Liver (tissue), 9 donors: ENCODE data around the gene KRTAP9-9. TPM values are rescaled to one million over a fixed set of nuclear protein-coding genes. Genes with fewer than 3 reads are reported as not detected.
"Not testable (repeated sequence)": the region's sequence is repeated elsewhere in the genome, so short reads cannot be mapped to it uniquely, and the experiment has no call there.

Source experiments
- DNase-seq: peaks from one replicate; pipeline ENCODE4 v3.0.0-alpha.2; 2017; ENCODE audit warnings: low spot score
- H3K27ac ChIP-seq, 2 donors: one replicate each; pipeline ENCODE4 v1.7.0; 2013; ENCODE audit warnings: inconsistent platforms in 2 of 2, low read length in 2 of 2, control low read depth in 1 of 2, low read depth in 1 of 2, mild to moderate bottlenecking in 1 of 2
- H3K27me3 ChIP-seq, 4 donors: one replicate each; pipeline versions ENCODE4 v1.6.1 to v1.7.0; 2013; ENCODE audit warnings: low read length in 3 of 4, inconsistent platforms in 1 of 4, mild to moderate bottlenecking in 1 of 4, moderate library complexity in 1 of 4; ENCODE audit not compliant: control insufficient read depth in 4 of 4, insufficient read depth in 4 of 4
- H3K36me3 ChIP-seq, 4 donors: one replicate each; pipeline versions ENCODE4 v1.6.1 to v1.7.0; 2013; ENCODE audit warnings: low read length in 3 of 4, mild to moderate bottlenecking in 3 of 4, low read depth in 1 of 4, moderate library complexity in 1 of 4; ENCODE audit not compliant: control insufficient read depth in 4 of 4, insufficient read depth in 3 of 4
- H3K4me1 ChIP-seq, 4 donors: one replicate each; pipeline versions ENCODE4 v1.6.1 to v1.7.0; 2013; ENCODE audit warnings: low read length in 3 of 4, mild to moderate bottlenecking in 3 of 4, moderate library complexity in 1 of 4; ENCODE audit not compliant: control insufficient read depth in 4 of 4, insufficient read depth in 4 of 4
- H3K4me3 ChIP-seq, 3 donors: one replicate each; pipeline versions ENCODE4 v1.6.1 to v1.7.0; 2013; ENCODE audit warnings: low read length in 3 of 3, control low read depth in 1 of 3, low read depth in 1 of 3, mild to moderate bottlenecking in 1 of 3
- H3K9ac ChIP-seq, 2 donors: one replicate each; pipeline ENCODE4 v1.7.0; 2013; ENCODE audit warnings: low read length in 2 of 2, mild to moderate bottlenecking in 2 of 2, moderate library complexity in 2 of 2, control low read depth in 1 of 2, low read depth in 1 of 2
- H3K9me3 ChIP-seq, 4 donors: one replicate each; pipeline versions ENCODE4 v1.6.1 to v1.7.0; 2013; ENCODE audit warnings: low read length in 3 of 4; ENCODE audit not compliant: control insufficient read depth in 4 of 4
- EGR1 ChIP-seq, 2 donors: IDR thresholded peaks; 2 replicates each; pipeline ENCODE4 v1.6.1; 2016 to 2018; ENCODE audit warnings: antibody characterized with exemption in 2 of 2, low read depth in 2 of 2
- FOXA1 ChIP-seq: IDR thresholded peaks from 2 replicates; pipeline ENCODE4 v1.6.1; 2016; ENCODE audit warnings: antibody characterized with exemption
- GABPA ChIP-seq, 2 donors: IDR thresholded peaks in 1 of 2; conservative IDR thresholded peaks in 1 of 2; 2 replicates each; pipeline ENCODE4 v1.6.1; 2016; ENCODE audit warnings: antibody characterized with exemption in 2 of 2, mild to moderate bottlenecking in 1 of 2, moderate library complexity in 1 of 2
- HNF4A ChIP-seq, 2 donors: conservative IDR thresholded peaks; 2 replicates each; pipeline ENCODE4 v1.6.1; 2016; ENCODE audit warnings: antibody characterized with exemption in 2 of 2, mild to moderate bottlenecking in 2 of 2
- HNF4G ChIP-seq: IDR thresholded peaks from 2 replicates; pipeline ENCODE4 v1.6.1; 2016; ENCODE audit warnings: antibody characterized with exemption
- JUND ChIP-seq, 2 donors: IDR thresholded peaks; 2 replicates each; pipeline ENCODE4 v1.6.1; 2016; ENCODE audit warnings: antibody characterized with exemption in 2 of 2
- NR2F2 ChIP-seq: IDR thresholded peaks from 2 replicates; pipeline ENCODE4 v1.6.1; 2016; ENCODE audit warnings: antibody characterized with exemption
- RAD21 ChIP-seq, 2 donors: IDR thresholded peaks; 2 replicates each; pipeline ENCODE4 v1.6.1; 2016; ENCODE audit warnings: antibody characterized with exemption in 2 of 2, mild to moderate bottlenecking in 2 of 2
- RXRA ChIP-seq, 2 donors: IDR thresholded peaks; 2 replicates each; pipeline ENCODE4 v1.6.1; 2017 to 2018; ENCODE audit warnings: antibody characterized with exemption in 2 of 2, mild to moderate bottlenecking in 1 of 2
- SP1 ChIP-seq: IDR thresholded peaks from 2 replicates; pipeline ENCODE4 v1.6.1; 2018; ENCODE audit warnings: antibody characterized with exemption, mild to moderate bottlenecking
- TAF1 ChIP-seq: conservative IDR thresholded peaks from 2 replicates; pipeline ENCODE4 v1.6.1; 2016; ENCODE audit warnings: antibody characterized with exemption, mild to moderate bottlenecking
- YY1 ChIP-seq: IDR thresholded peaks from 2 replicates; pipeline ENCODE4 v1.6.1; 2016; ENCODE audit warnings: antibody characterized with exemption, mild to moderate bottlenecking
- WGBS: extraction: QIAGEN DNeasy Blood & Tissue Kit; methylation state at CpG from one replicate; pipeline ENCODE4 v1.1.7; 2013; 5-methylcytosine and 5-hydroxymethylcytosine counted together
- polyA plus RNA-seq, 2 donors: library from polyadenylated mRNA; stranded (reverse) in 1 of 2; unstranded in 1 of 2; fragments of 200-250 nt in 1 of 2; fragments of >200 nt in 1 of 2; fragmentation: Nextera tagmentation in 1 of 2; extraction: Ambion mirVana in 1 of 2; gene quantifications; one replicate each; pipeline versions ENCODE4 v1.2.1 to v1.2.3, GENCODE V29; 2013 to 2015
- total RNA-seq, 2 donors: library from RNA; depleted of rRNA; stranded (reverse); fragments of >200 nt; gene quantifications; one replicate each; pipeline ENCODE4 v1.2.3, GENCODE V29; 2014
- TF ChIP-seq, protein P1 (sequence below): IDR thresholded peaks from 2 replicates; pipeline ENCODE4 v1.6.1; 2016; ENCODE audit warnings: antibody characterized with exemption
- TF ChIP-seq, protein P2 (sequence below): IDR thresholded peaks from 2 replicates; pipeline ENCODE4 v1.6.1; 2016; ENCODE audit warnings: antibody characterized with exemption
- TF ChIP-seq, protein P3 (sequence below): IDR thresholded peaks from 2 replicates; pipeline ENCODE4 v1.6.1; 2016; ENCODE audit warnings: antibody characterized with exemption
- TF ChIP-seq, protein P4 (sequence below): fragments of 150-350 bp; IDR thresholded peaks from 2 replicates; pipeline ENCODE4 v1.5.1; 2017; ENCODE audit warnings: improper control_type of control experiment, low read depth, low read length; ENCODE audit not compliant: missing input control
- TF ChIP-seq, protein P5 (sequence below): IDR thresholded peaks from 2 replicates; pipeline ENCODE4 v1.6.1; 2016; ENCODE audit warnings: antibody characterized with exemption, mild to moderate bottlenecking
- donor health status: healthy.
- donor health status: healthy.
- donor health status: healthy.
- donor health status: healthy.
- donor health status: healthy.

The KRTAP9-9 gene
- total RNA-seq (not detected), polyA plus RNA-seq (not detected)

DNA sequence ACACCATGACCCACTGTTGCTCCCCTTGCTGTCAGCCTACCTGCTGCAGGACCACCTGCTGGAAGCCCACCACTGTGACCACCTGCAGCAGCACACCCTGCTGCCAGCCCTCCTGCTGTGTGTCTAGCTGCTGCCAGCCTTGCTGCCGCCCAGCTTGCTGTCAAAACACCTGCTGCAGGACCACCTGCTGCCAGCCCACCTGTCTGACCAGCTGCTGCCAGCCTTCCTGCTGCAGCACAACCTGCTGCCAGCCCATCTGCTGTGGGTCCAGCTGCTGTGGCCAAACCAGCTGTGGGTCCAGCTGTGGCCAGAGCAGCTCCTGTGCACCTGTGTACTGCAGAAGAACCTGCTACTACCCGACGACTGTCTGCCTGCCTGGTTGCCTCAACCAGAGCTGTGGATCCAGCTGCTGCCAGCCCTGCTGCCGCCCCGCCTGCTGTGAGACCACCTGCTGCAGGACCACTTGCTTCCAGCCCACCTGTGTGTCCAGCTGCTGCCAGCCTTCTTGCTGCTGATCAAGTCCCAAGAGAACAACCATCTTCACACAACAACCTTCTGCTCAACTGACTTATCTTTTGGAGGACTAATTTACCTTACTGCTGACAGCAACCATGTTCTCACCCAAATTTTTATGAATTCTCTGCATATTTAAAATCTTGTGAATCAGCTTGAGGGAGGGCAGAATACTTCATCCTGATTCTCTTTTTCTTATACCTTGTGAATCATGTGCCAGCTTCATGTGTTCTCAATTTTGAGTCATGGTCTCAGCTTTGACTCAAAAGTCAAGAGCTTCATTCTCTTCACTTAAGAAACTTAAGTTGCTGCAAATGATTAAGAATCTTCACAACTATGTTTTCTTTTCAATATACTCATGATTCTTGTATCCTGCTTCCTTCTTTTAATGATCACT, at the start of gene KRTAP9-9:
Gene KRTAP9-9, plus strand, starts transcription at position 4 of the 910 bp plus-strand sequence.
- H3K27me3 ChIP-seq, H3K9me3 ChIP-seq, H3K4me3 ChIP-seq, H3K9ac ChIP-seq, H3K4me1 ChIP-seq, H3K36me3 ChIP-seq, DNase-seq, H3K27ac ChIP-seq: not testable (repeated sequence)
- 62% methylated on average over 5 of the region's 5 CpGs for WGBS

DNA sequence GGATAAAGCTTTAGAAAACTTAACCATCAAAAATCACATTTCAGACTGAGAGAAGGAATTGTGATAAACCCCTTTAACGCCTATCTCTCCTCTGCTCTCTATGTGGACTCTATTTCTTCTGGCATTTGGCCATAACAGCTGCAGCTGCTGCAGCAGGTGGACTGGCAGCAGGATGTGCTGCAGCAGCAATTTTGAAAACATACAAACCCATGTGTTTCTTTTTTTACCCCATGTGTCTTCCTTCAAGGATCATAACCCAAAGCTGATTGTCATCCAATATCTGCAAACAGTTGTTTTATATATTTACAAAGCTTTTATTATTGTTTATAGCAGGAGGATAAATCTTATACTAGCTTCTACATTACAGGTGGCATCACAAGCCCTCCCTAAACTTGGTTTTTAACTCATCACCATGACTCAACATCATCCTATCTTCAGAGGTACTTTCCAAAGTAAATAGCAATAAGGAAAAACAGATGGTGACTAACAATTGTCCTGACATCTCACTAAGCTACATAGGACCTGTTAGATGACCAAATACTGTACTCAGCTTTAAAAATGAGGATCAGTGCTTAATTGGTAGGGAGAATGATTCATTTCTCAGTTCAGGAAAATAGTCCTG, 43.2 kb upstream of the KRTAP9-9 start:
- DNase-seq, result no peak
- 56% methylated on average over 1 of the region's 1 CpG for WGBS
- H3K4me1 ChIP-seq, result no peaks in the 10 kb centered on the region
- H3K36me3 ChIP-seq, result no peaks in the 10 kb centered on the region
- H3K9me3 ChIP-seq, result peaks cover 0 to 4% (median 0%) of the 10 kb centered on the region in 4 donors
- TF ChIP-seq RXRA (IDR thresholded peaks at IDR 0.05) (no peak), JUND (IDR thresholded peaks at IDR 0.05) (no peak), HNF4A (conservative IDR thresholded peaks at IDR 0.05) (no peak), YY1 (no peak), GABPA (IDR thresholded peaks at IDR 0.05 in 1 of 2, conservative IDR thresholded peaks at IDR 0.05 in 1 of 2) (no peak)
- TF ChIP-seq, protein P1, sequence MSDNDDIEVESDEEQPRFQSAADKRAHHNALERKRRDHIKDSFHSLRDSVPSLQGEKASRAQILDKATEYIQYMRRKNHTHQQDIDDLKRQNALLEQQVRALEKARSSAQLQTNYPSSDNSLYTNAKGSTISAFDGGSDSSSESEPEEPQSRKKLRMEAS, result no peak
- no peak overlapping the region for H3K4me3 ChIP-seq
- no peak overlapping the region for H3K9ac ChIP-seq
- H3K27ac ChIP-seq, result no peak overlapping the region
- peaks cover 0 to 3% (median 0%) of the 10 kb centered on the region in 4 donors for H3K27me3 ChIP-seq

DNA sequence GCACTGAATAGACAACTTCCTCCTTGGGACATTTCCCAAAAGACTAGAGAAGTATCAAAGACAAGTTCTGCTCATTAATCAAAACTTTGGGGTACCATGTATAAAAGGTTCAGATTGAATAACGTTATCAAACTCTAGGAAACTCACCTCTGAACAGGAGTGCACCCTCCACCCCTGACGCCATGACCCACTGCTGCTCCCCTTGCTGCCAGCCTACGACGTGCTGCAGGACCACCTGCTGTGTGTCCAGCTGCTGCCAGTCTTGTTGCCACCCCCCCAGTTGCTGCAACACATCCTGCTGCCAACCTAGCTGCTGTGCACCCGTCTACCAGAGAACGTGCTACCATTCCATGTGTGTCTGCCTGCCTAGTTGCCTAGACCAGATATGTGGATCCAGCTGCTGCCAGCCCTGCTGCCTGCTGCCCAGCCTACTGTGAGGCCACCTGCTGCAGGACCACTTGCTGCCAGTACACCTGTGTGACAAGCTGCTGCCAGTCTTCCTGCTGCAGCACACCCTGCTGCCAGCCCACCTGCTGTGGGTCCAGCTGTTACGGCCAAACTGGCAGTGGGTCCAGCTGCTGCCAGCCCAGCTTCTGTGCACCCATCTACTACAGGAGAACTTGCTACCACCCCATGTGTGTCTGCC, 42.5 kb upstream of the KRTAP9-9 start:
- Histone ChIP-seq H3K36me3 (no peaks in the 10 kb centered on the region), H3K4me1 (no peaks in the 10 kb centered on the region), H3K9ac (no peak overlapping the region), H3K27me3 (peaks cover 0 to 3% (median 0%) of the 10 kb centered on the region in 4 donors), H3K27ac (no peak overlapping the region), H3K9me3 (no peaks in the 10 kb centered on the region), H3K4me3 (no peak overlapping the region)
- TF ChIP-seq EGR1 (IDR thresholded peaks at IDR 0.05; ENCODE audit: low read depth in 2 of 2) (no peak), NR2F2 (no peak), HNF4G (no peak), HNF4A (conservative IDR thresholded peaks at IDR 0.05) (no peak), TAF1 (no peak), RAD21 (IDR thresholded peaks at IDR 0.05) (no peak), SP1 (no peak), RXRA (IDR thresholded peaks at IDR 0.05) (no peak), JUND (IDR thresholded peaks at IDR 0.05) (no peak), FOXA1 (no peak), GABPA (IDR thresholded peaks at IDR 0.05 in 1 of 2, conservative IDR thresholded peaks at IDR 0.05 in 1 of 2) (no peak)
- TF ChIP-seq, protein P1, result no peak
- TF ChIP-seq, protein P2, sequence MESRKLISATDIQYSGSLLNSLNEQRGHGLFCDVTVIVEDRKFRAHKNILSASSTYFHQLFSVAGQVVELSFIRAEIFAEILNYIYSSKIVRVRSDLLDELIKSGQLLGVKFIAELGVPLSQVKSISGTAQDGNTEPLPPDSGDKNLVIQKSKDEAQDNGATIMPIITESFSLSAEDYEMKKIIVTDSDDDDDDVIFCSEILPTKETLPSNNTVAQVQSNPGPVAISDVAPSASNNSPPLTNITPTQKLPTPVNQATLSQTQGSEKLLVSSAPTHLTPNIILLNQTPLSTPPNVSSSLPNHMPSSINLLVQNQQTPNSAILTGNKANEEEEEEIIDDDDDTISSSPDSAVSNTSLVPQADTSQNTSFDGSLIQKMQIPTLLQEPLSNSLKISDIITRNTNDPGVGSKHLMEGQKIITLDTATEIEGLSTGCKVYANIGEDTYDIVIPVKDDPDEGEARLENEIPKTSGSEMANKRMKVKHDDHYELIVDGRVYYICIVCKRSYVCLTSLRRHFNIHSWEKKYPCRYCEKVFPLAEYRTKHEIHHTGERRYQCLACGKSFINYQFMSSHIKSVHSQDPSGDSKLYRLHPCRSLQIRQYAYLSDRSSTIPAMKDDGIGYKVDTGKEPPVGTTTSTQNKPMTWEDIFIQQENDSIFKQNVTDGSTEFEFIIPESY, result no peak
- TF ChIP-seq, protein P3, sequence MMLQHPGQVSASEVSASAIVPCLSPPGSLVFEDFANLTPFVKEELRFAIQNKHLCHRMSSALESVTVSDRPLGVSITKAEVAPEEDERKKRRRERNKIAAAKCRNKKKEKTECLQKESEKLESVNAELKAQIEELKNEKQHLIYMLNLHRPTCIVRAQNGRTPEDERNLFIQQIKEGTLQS, result no peak
- TF ChIP-seq, protein P4, sequence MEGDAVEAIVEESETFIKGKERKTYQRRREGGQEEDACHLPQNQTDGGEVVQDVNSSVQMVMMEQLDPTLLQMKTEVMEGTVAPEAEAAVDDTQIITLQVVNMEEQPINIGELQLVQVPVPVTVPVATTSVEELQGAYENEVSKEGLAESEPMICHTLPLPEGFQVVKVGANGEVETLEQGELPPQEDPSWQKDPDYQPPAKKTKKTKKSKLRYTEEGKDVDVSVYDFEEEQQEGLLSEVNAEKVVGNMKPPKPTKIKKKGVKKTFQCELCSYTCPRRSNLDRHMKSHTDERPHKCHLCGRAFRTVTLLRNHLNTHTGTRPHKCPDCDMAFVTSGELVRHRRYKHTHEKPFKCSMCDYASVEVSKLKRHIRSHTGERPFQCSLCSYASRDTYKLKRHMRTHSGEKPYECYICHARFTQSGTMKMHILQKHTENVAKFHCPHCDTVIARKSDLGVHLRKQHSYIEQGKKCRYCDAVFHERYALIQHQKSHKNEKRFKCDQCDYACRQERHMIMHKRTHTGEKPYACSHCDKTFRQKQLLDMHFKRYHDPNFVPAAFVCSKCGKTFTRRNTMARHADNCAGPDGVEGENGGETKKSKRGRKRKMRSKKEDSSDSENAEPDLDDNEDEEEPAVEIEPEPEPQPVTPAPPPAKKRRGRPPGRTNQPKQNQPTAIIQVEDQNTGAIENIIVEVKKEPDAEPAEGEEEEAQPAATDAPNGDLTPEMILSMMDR, result no peak
- TF ChIP-seq, protein P5, sequence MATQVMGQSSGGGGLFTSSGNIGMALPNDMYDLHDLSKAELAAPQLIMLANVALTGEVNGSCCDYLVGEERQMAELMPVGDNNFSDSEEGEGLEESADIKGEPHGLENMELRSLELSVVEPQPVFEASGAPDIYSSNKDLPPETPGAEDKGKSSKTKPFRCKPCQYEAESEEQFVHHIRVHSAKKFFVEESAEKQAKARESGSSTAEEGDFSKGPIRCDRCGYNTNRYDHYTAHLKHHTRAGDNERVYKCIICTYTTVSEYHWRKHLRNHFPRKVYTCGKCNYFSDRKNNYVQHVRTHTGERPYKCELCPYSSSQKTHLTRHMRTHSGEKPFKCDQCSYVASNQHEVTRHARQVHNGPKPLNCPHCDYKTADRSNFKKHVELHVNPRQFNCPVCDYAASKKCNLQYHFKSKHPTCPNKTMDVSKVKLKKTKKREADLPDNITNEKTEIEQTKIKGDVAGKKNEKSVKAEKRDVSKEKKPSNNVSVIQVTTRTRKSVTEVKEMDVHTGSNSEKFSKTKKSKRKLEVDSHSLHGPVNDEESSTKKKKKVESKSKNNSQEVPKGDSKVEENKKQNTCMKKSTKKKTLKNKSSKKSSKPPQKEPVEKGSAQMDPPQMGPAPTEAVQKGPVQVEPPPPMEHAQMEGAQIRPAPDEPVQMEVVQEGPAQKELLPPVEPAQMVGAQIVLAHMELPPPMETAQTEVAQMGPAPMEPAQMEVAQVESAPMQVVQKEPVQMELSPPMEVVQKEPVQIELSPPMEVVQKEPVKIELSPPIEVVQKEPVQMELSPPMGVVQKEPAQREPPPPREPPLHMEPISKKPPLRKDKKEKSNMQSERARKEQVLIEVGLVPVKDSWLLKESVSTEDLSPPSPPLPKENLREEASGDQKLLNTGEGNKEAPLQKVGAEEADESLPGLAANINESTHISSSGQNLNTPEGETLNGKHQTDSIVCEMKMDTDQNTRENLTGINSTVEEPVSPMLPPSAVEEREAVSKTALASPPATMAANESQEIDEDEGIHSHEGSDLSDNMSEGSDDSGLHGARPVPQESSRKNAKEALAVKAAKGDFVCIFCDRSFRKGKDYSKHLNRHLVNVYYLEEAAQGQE, result no peak
- DNase-seq, result no peak
- WGBS, result 68% methylated on average over 7 of the region's 7 CpGs
